Effector CD8-positive, alpha-beta T cell (primary cell): ENCODE measurements around the gene GNA15.
A peak's percentile ranks its signal among the peaks of the same experiment; 100 is the strongest.

Source experiments
- DNase-seq: peaks from one replicate; lab custom pipeline; 2025; lab: John Stamatoyannopoulos, UW

GNA15 gene

DNA sequence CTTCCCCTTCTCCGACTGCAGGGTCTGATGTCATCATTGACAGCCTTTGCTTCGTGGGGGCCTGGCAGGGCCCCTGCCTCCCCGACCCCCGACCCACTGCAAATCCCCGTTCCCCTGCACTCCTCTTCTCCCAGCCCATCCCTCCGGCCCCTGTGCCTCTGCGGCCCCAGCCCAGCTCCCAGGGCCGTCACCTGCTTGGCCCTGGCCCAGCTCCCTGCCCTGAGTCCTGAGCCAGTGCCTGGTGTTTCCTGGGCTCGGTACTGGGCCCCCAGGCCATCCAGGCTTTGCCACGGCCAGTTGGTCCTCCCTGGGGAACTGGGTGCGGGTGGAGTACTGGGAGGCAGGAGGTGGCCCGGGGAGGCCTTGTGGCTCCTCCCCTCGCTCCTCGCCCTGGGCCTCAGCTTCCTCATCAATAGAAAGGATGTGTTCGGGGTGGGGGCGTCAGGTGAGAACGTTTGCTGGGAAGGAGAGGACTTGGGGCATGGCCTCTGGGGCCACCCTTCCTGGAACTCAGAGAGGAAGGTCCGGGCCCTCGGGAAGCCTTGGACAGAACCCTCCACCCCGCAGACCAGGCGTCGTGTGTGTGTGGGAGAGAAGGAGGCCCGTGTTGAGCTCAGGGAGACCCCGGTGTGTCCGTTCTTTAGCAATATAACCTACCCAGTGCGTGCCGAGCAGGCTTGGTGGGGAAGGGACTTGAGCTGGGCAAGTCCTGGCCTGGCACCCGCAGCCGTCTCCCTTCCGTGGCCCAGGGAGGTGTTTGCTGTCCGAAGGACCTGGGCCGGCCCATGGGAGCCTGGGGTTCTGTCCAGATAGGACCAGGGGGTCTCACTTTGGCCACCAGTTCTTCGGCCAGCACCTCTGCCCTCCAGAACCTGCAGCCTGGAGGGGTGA, 72.7 kb downstream of the GNA15 start:
- no peak for DNase-seq

DNA sequence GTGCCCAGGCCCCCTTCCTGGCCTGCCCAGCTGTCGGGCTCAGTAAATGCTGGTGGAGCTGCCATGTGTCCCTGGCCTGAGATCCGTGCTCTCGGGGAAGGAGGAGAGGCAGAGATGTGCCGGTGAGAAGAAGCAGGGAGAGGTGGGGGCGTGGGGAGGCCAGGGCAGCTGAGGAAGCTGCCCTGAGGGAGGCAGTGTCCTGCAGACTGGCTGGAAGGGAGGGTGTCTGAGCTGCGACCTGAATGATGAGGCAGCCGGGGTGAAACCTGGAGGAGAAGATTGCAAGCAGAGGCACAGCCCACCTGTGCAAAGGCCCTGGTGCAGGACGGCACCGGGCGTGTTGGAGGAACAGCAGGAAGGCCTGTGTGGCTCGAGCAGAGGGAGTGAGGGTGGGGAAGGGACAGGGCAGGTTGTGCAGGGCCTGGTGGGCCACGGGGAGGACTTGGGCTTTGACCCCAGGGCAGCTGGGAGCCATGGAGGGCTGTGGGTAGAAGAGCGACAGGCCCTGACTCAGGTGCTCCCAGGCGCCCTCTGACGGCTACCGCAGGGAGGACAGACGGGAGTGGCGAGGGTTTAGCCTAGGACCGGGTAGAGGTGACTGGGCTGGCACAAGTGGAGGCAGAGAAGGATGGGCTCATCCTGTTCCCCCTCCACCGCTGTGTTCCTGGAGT, 74.6 kb downstream of the GNA15 start:
- DNase-seq: peak; percentile 45

GRCh38 chr19:3211191-3211590, 75.4 kb downstream of the GNA15 start:
- no peak for DNase-seq

DNA sequence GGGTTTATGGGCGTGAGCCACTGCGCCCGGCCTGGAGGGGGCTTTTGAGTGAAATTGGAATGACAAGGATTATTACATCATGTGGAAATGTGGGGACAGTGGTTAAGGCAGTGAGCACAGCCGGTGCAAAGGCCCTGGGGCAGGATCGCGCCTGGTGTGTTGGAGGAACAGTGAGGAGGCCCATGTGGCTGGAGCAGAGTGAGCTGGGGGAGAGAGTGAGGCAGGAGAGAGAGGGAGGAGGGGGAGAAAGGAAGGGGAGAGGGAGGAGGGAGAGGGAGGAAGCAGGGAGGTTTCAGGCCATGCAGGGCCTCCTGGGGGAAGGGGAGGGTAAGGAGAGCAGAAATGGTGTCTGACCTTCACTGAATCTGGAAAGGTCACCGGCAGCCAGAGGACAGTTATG, 77.3 kb downstream of the GNA15 start:
- no peak for DNase-seq
